ENCODE measurements around the gene C1orf53. TPM values are rescaled to one million over a fixed set of nuclear protein-coding genes. Genes with fewer than 3 reads are reported as not detected.

C1orf53 gene
- total RNA-seq, 1 experiment from 2014 or later: 1.4 TPM

GRCh38 chr1:197924516-197925123, 22.2 kb downstream of the C1orf53 start:
- no peak overlapping the region for H2AK5ac ChIP-seq (ENCODE audit: insufficient read length, low read length)
- H3K4me1 ChIP-seq (ENCODE audit: insufficient read depth, low read length): no peaks in the 10 kb centered on the region
- H2AFZ ChIP-seq (ENCODE audit: low read length): no peak overlapping the region
- no peak overlapping the region for H3K56ac ChIP-seq (ENCODE audit: insufficient read length, low read depth, low read length)
- H3K23me2 ChIP-seq (ENCODE audit: insufficient read length, low read depth, low read length, poor library complexity, severe bottlenecking): peaks cover 11% of the 10 kb centered on the region
- no peak overlapping the region for H3K27ac ChIP-seq (ENCODE audit: insufficient read length, low read depth, low read length)
- H3K18ac ChIP-seq (ENCODE audit: insufficient read length, low read depth, low read length): no peak overlapping the region
- H4K8ac ChIP-seq (replicated peaks; ENCODE audit: insufficient read length, low read depth, low read length): no peak overlapping the region
- no peak overlapping the region for H2BK12ac ChIP-seq (ENCODE audit: insufficient read length, low read depth, low read length)
- H2BK5ac ChIP-seq (ENCODE audit: insufficient read length, low read length): no peak overlapping the region
- no peak overlapping the region for H3T11ph ChIP-seq (ENCODE audit: low read length)
- Mint-ChIP-seq H3K27ac (peak overlapping the region in 1 of 3 experiments; percentile 52; a peak in 1 of 7 replicates), H3K36me3 (ENCODE audit: insufficient read depth in 1 of 3, low read depth in 3 of 3) (no peaks in the 10 kb centered on the region), H3K4me3 (no peak overlapping the region), H3K4me1 (peaks cover 29 to 36% of the 10 kb centered on the region in 2 experiments), H3K9me3 (peaks cover 0 to 2% of the 10 kb centered on the region in 2 experiments; a peak in 2 of 5 replicates), H3K27me3 (ENCODE audit: low read depth) (peaks cover 82% of the 10 kb centered on the region)
- no peak overlapping the region for H3K23ac ChIP-seq (ENCODE audit: insufficient read length, low read depth, low read length)
- H3K79me1 ChIP-seq (ENCODE audit: insufficient read depth, low read depth, low read length, poor library complexity, severe bottlenecking): no peaks in the 10 kb centered on the region
- no CpG with 5 or more reads among the region's 4 CpGs for WGBS (ENCODE audit: extremely low coverage, insufficient read length, low lambda C conversion rate)
- H3K14ac ChIP-seq (ENCODE audit: insufficient read depth, low read length): no peak overlapping the region
- H3K9ac ChIP-seq (ENCODE audit: extremely low read depth, insufficient read length, low read length): no peak overlapping the region
- no peak overlapping the region for H2BK120ac ChIP-seq (ENCODE audit: low read depth, low read length, poor library complexity, severe bottlenecking)
- H2BK15ac ChIP-seq (ENCODE audit: low read depth, low read length): no peak overlapping the region
- peaks cover 28% of the 10 kb centered on the region for H3K27me3 ChIP-seq (ENCODE audit: insufficient read depth, low read length)
- H3K4ac ChIP-seq (ENCODE audit: low read depth, low read length): no peak overlapping the region
- no peaks in the 10 kb centered on the region for H3K9me3 ChIP-seq (ENCODE audit: control insufficient read depth, low read depth, low read length)
- H4K91ac ChIP-seq (ENCODE audit: insufficient read length, low read depth, low read length): no peak overlapping the region
- TF ChIP-seq CTCF (conservative IDR thresholded peaks at IDR 0.05): peak; percentile 85
- H2BK20ac ChIP-seq (ENCODE audit: low read depth, low read length, poor library complexity, severe bottlenecking): no peak overlapping the region
- no peak overlapping the region for H3K4me2 ChIP-seq (ENCODE audit: insufficient read depth, insufficient read length, low read length)
- no peaks in the 10 kb centered on the region for H4K20me1 ChIP-seq (ENCODE audit: control insufficient read depth, insufficient read depth, insufficient read length)
- no peak overlapping the region for H4K5ac ChIP-seq (ENCODE audit: insufficient read length, low read depth, low read length)
- no peaks in the 10 kb centered on the region for H3K79me2 ChIP-seq (ENCODE audit: insufficient read depth, low read length)
- DNase-seq: no peak
